ENCODE results near the gene EXTL1. TPM values are rescaled to one million over a fixed set of nuclear protein-coding genes. Genes with fewer than 3 reads are reported as not detected.

The EXTL1 gene
- total RNA-seq, 1 experiment from 2014 or later, result 0.26 TPM

GRCh38 chr1:25993197-25993951, 28.2 kb upstream of the EXTL1 start:
- no peak overlapping the region for H3K4me3 ChIP-seq (ENCODE audit: low read length)
- no peaks in the 10 kb centered on the region for H3K36me3 ChIP-seq (ENCODE audit: low read depth, low read length)
- ChIA-PET CTCF (interaction anchor here (0.6 kb wide), 1 partner anchor 538 kb away, joined by 3 read pairs; no protein-coding TSS in a partner anchor), POLR2A (ENCODE audit: unreplicated experiment) (interaction anchor here (0.9 kb wide), 1 partner anchor 85 kb away, joined by 4 read pairs; no protein-coding TSS in a partner anchor)
- no peak overlapping the region for H3K27ac ChIP-seq (ENCODE audit: low read length)
- H3K9me2 ChIP-seq (replicated peaks; ENCODE audit: low read length), result no peaks in the 10 kb centered on the region
- ATAC-seq (no peak), DNase-seq (no peak)
- no TSS peak for BruUV-seq (replicated peaks)
- H3K9me3 ChIP-seq (ENCODE audit: low read length), result no peaks in the 10 kb centered on the region
- intact Hi-C loops (cut with micrococcal nuclease), result no loop called here
- no peaks in the 10 kb centered on the region for H3F3A ChIP-seq (ENCODE audit: low read length, unreplicated experiment)
- TF ChIP-seq EZH2 (IDR thresholded peaks at IDR 0.05; ENCODE audit: low read length, unreplicated experiment) (no peak), EZH2phosphoT487 (IDR thresholded peaks at IDR 0.05; ENCODE audit: borderline replicate concordance, low read length) (no peak), CTCF (conservative IDR thresholded peaks at IDR 0.05; ENCODE audit: low read depth, low read length) (no peak)
- H3K9ac ChIP-seq (ENCODE audit: low read length), result no peak overlapping the region
- H3K27me3 ChIP-seq (ENCODE audit: low read length), result no peaks in the 10 kb centered on the region
- no peak overlapping the region for H2AFZ ChIP-seq (ENCODE audit: low read length)
- H4K20me1 ChIP-seq (ENCODE audit: low read length), result no peaks in the 10 kb centered on the region
- 0 out of 2 replicates have a peak, but pooled peaks cover 4% of the 10 kb centered on the region for H3K79me2 ChIP-seq (ENCODE audit: low read length)
- H3K4me1 ChIP-seq (ENCODE audit: insufficient read depth, low read length), result peaks cover 23% of the 10 kb centered on the region
- no peak overlapping the region for H3K4me2 ChIP-seq (ENCODE audit: low read length)

- POLR2A ChIA-PET (ENCODE audit: unreplicated experiment), result interaction anchor here (0.6 to 0.9 kb wide), 2 partner anchors 86 to 146 kb away, joined by 4 read pairs; no protein-coding TSS in a partner anchor
- no TSS peak for BruUV-seq (replicated peaks)
- Histone ChIP-seq H3K4me2 (ENCODE audit: low read length) (no peak overlapping the region), H2AFZ (ENCODE audit: low read length) (no peak overlapping the region), H3K9me2 (replicated peaks; ENCODE audit: low read length) (no peaks in the 10 kb centered on the region), H3K27ac (ENCODE audit: low read length) (no peak overlapping the region), H3K4me3 (ENCODE audit: low read length) (no peak overlapping the region), H3K27me3 (ENCODE audit: low read length) (no peaks in the 10 kb centered on the region), H3K9ac (ENCODE audit: low read length) (no peak overlapping the region), H3K79me2 (ENCODE audit: low read length) (0 out of 2 replicates have a peak, but pooled peaks cover 4% of the 10 kb centered on the region), H3F3A (ENCODE audit: low read length, unreplicated experiment) (no peaks in the 10 kb centered on the region), H4K20me1 (ENCODE audit: low read length) (no peaks in the 10 kb centered on the region), H3K9me3 (ENCODE audit: low read length) (no peaks in the 10 kb centered on the region), H3K4me1 (ENCODE audit: insufficient read depth, low read length) (peaks cover 24% of the 10 kb centered on the region), H3K36me3 (ENCODE audit: low read depth, low read length) (no peaks in the 10 kb centered on the region)
- no peak for DNase-seq
- ATAC-seq, result no peak
- CTCF ChIA-PET, result no interaction called here
- TF ChIP-seq CTCF (conservative IDR thresholded peaks at IDR 0.05; ENCODE audit: low read depth, low read length) (no peak), EZH2 (IDR thresholded peaks at IDR 0.05; ENCODE audit: low read length, unreplicated experiment) (no peak), EZH2phosphoT487 (IDR thresholded peaks at IDR 0.05; ENCODE audit: borderline replicate concordance, low read length) (no peak)
- intact Hi-C loops (cut with micrococcal nuclease), result loop anchor here (5.0 kb wide), 1 partner anchor 172 kb away; no protein-coding TSS in a partner anchor
These were observed 27.0 kb upstream of the EXTL1 start for GRCh38 chr1:25994402-25995150.

Data from PC-3 (cell line).